HG02610 (cell line): ENCODE results near the gene KRT16.
"Not testable (repeated sequence)": the region's sequence is repeated elsewhere in the genome, so short reads cannot be mapped to it uniquely, and the experiment has no call there.

Experiments used
- ATAC-seq: cut with Tn5 transposase; IDR thresholded peaks from one replicate; pipeline ENCODE4 v1.9.1; 2021; ENCODE audit warnings: mild to moderate bottlenecking, moderate library complexity; ENCODE audit not compliant: unreplicated experiment

KRT16 gene

GRCh38 chr17:41629316-41629715 lies 16.7 kb upstream of the KRT16 start:
- no peak for ATAC-seq

- ATAC-seq = not testable (repeated sequence)
Observed at GRCh38 chr17:41628621-41629255, 16.2 kb upstream of the KRT16 start.

- ATAC-seq = not testable (repeated sequence)
Observed at GRCh38 chr17:41628073-41628370, 15.5 kb upstream of the KRT16 start.

- no peak for ATAC-seq
Observed at GRCh38 chr17:41627316-41628072, 14.9 kb upstream of the KRT16 start.

GRCh38 chr17:41626914-41627295 lies 14.3 kb upstream of the KRT16 start:
- ATAC-seq = not testable (repeated sequence)

GRCh38 chr17:41626028-41626913 lies 13.7 kb upstream of the KRT16 start:
- ATAC-seq = not testable (repeated sequence)

GRCh38 chr17:41625602-41626001 lies 13.0 kb upstream of the KRT16 start:
- ATAC-seq = no peak

- no peak for ATAC-seq
Observed at GRCh38 chr17:41624208-41625101, 11.9 kb upstream of the KRT16 start, which contains the start of gene KRT17. KRT17 (minus strand) TSS chr17:41624575; CDS start chr17:41624509, 66 bp downstream.

- not testable (repeated sequence) for ATAC-seq
Observed at GRCh38 chr17:41623184-41623861, 10.8 kb upstream of the KRT16 start.

GRCh38 chr17:41622340-41623183 lies 10.0 kb upstream of the KRT16 start:
- ATAC-seq = not testable (repeated sequence)

- no peak for ATAC-seq
Observed at GRCh38 chr17:41621916-41622315, 9.3 kb upstream of the KRT16 start.

GRCh38 chr17:41621435-41621817 lies 8.9 kb upstream of the KRT16 start:
- ATAC-seq = not testable (repeated sequence)

GRCh38 chr17:41620583-41621434 lies 8.2 kb upstream of the KRT16 start:
- ATAC-seq = no peak

GRCh38 chr17:41619927-41620582 lies 7.5 kb upstream of the KRT16 start:
- ATAC-seq = not testable (repeated sequence)

GRCh38 chr17:41619036-41619926 lies 6.7 kb upstream of the KRT16 start:
- no peak for ATAC-seq

- ATAC-seq = no peak
Observed at GRCh38 chr17:41618341-41619035, 5.9 kb upstream of the KRT16 start.
